Stimulated activated naive CD8-positive, alpha-beta T cell treated with anti-CD3 and anti-CD28 coated beads, Interleukin-15, Interleukin-2, amounts not matched to agents 100 ng/mL and 50 ng/mL, for 24 hours (primary cell): Measurements from ENCODE around the gene LUZP2.

Source experiments
- H3K27ac Mint-ChIP-seq: one replicate; pipeline ENCODE4 v1.8.0; 2021; ENCODE audit warnings: mild to moderate bottlenecking, mixed read lengths
- H3K27me3 Mint-ChIP-seq: one replicate; pipeline ENCODE4 v1.8.0; 2021; ENCODE audit warnings: mixed read lengths
- H3K36me3 Mint-ChIP-seq: one replicate; pipeline ENCODE4 v1.8.0; 2021; ENCODE audit warnings: low read depth, mixed read lengths
- H3K4me1 Mint-ChIP-seq: one replicate; pipeline ENCODE4 v1.8.0; 2021; ENCODE audit warnings: low read depth, mixed read lengths
- H3K4me3 Mint-ChIP-seq: one replicate; pipeline ENCODE4 v1.8.0; 2021; ENCODE audit warnings: mild to moderate bottlenecking, mixed read lengths
- H3K9me3 Mint-ChIP-seq: one replicate; pipeline ENCODE4 v1.8.0; 2021; ENCODE audit warnings: mixed read lengths

LUZP2 gene

DNA sequence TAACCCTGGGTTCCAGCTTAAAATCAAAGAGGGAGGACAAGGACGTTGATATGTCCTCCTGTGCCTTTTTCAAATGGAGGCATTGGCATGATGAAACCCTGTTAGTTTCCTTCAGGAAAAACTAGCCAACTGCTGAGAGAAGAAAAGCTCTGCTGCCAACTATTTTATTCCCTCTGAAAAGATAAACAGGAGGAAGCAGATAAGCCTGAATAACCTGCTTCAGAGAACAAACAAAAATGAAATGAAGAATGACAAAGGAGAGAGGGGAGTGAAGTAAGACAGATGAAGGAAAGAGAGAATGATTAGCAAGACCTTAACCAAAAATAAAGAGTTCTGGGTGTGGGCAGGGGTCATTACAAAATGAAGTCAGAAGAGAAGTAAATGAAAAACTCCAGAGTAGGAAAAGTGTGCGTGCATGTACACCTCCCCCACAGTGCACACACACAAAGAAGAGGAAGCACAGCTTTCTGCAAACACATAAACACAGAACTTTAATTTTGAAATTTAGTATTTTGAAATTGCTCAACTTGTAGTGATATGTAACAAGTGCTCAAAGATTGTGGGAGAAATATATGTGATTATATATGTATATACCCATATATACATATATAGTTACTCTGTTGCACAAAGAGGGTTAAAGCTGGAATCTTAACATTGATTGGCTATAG is 332.2 kb downstream of the LUZP2 start:
- Mint-ChIP-seq H3K27ac (no peak overlapping the region), H3K4me1 (no peaks in the 10 kb centered on the region), H3K27me3 (no peaks in the 10 kb centered on the region), H3K36me3 (no peaks in the 10 kb centered on the region), H3K9me3 (peaks cover 8% of the 10 kb centered on the region), H3K4me3 (no peak overlapping the region)

- H3K9me3 Mint-ChIP-seq, result peaks cover 8% of the 10 kb centered on the region
- no peaks in the 10 kb centered on the region for H3K36me3 Mint-ChIP-seq
- no peaks in the 10 kb centered on the region for H3K27me3 Mint-ChIP-seq
- H3K4me1 Mint-ChIP-seq, result no peaks in the 10 kb centered on the region
- no peak overlapping the region for H3K4me3 Mint-ChIP-seq
- no peak overlapping the region for H3K27ac Mint-ChIP-seq
These were observed 336.7 kb downstream of the LUZP2 start for GRCh38 chr11:24833573-24833972.

DNA sequence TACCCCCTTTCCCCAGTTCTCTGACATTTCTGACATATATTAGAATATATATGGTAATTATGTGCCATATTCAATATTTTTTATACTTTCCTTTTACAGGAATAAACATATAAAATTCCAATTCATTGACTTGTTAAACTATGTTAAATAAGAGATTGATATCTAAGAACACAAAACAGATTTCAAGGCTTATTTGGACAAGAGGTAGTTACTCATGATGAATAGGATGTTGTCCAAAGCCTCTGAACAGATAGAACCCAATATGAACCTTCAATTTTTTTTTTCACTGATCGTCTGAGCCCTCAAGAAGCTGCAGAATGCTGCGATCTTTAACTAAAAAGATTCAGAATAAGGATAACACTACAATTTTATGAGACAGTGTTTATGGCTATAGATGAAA is 340.3 kb downstream of the LUZP2 start:
- H3K27me3 Mint-ChIP-seq, result no peaks in the 10 kb centered on the region
- H3K27ac Mint-ChIP-seq, result no peak overlapping the region
- no peaks in the 10 kb centered on the region for H3K9me3 Mint-ChIP-seq
- no peaks in the 10 kb centered on the region for H3K36me3 Mint-ChIP-seq
- H3K4me1 Mint-ChIP-seq, result no peaks in the 10 kb centered on the region
- H3K4me3 Mint-ChIP-seq, result no peak overlapping the region

DNA sequence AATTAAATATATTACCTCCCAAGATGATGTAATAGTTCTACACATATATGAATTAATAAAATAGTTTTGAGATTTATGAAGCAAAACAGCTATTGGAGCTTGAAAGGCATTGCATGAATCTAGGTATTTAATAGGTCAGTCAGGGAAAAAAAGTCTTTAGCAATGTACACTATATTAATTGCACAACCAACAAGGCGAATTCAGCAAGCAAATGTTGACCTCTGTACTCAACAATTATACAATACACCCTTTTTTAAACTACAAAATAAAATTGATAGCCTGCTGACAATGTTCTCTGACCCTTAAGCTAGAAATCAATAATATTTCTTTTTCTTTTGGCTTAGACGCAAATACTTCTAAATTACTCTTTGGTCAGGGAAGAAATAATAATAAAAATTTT is 345.5 kb downstream of the LUZP2 start:
- no peak overlapping the region for H3K27ac Mint-ChIP-seq
- H3K27me3 Mint-ChIP-seq, result no peaks in the 10 kb centered on the region
- peaks cover 9% of the 10 kb centered on the region for H3K9me3 Mint-ChIP-seq
- no peak overlapping the region for H3K4me3 Mint-ChIP-seq
- no peaks in the 10 kb centered on the region for H3K36me3 Mint-ChIP-seq
- no peaks in the 10 kb centered on the region for H3K4me1 Mint-ChIP-seq

- Mint-ChIP-seq H3K4me3 (no peak overlapping the region), H3K27me3 (no peaks in the 10 kb centered on the region), H3K36me3 (no peaks in the 10 kb centered on the region), H3K27ac (no peak overlapping the region), H3K4me1 (no peaks in the 10 kb centered on the region), H3K9me3 (peaks cover 16% of the 10 kb centered on the region)
These were observed 347.6 kb downstream of the LUZP2 start for GRCh38 chr11:24844406-24844805.

- Mint-ChIP-seq H3K27ac (no peak overlapping the region), H3K4me1 (no peaks in the 10 kb centered on the region), H3K27me3 (no peaks in the 10 kb centered on the region), H3K9me3 (peaks cover 16% of the 10 kb centered on the region), H3K36me3 (no peaks in the 10 kb centered on the region), H3K4me3 (no peak overlapping the region)
These were observed 352.0 kb downstream of the LUZP2 start for GRCh38 chr11:24848857-24849256.

- no peak overlapping the region for H3K4me3 Mint-ChIP-seq
- H3K4me1 Mint-ChIP-seq, result no peaks in the 10 kb centered on the region
- no peaks in the 10 kb centered on the region for H3K27me3 Mint-ChIP-seq
- no peaks in the 10 kb centered on the region for H3K36me3 Mint-ChIP-seq
- no peak overlapping the region for H3K27ac Mint-ChIP-seq
- peaks cover 7% of the 10 kb centered on the region for H3K9me3 Mint-ChIP-seq
These were observed 359.1 kb downstream of the LUZP2 start for GRCh38 chr11:24855951-24856350.

GRCh38 chr11:24859801-24860300 is 363.0 kb downstream of the LUZP2 start:
- H3K4me3 Mint-ChIP-seq, result no peak overlapping the region
- peaks cover 18% of the 10 kb centered on the region for H3K9me3 Mint-ChIP-seq
- H3K27me3 Mint-ChIP-seq, result no peaks in the 10 kb centered on the region
- no peaks in the 10 kb centered on the region for H3K4me1 Mint-ChIP-seq
- no peaks in the 10 kb centered on the region for H3K36me3 Mint-ChIP-seq
- no peak overlapping the region for H3K27ac Mint-ChIP-seq

GRCh38 chr11:24861440-24861839 is 364.6 kb downstream of the LUZP2 start:
- Mint-ChIP-seq H3K9me3 (peaks cover 18% of the 10 kb centered on the region), H3K4me1 (no peaks in the 10 kb centered on the region), H3K27ac (no peak overlapping the region), H3K4me3 (no peak overlapping the region), H3K27me3 (no peaks in the 10 kb centered on the region), H3K36me3 (no peaks in the 10 kb centered on the region)

DNA sequence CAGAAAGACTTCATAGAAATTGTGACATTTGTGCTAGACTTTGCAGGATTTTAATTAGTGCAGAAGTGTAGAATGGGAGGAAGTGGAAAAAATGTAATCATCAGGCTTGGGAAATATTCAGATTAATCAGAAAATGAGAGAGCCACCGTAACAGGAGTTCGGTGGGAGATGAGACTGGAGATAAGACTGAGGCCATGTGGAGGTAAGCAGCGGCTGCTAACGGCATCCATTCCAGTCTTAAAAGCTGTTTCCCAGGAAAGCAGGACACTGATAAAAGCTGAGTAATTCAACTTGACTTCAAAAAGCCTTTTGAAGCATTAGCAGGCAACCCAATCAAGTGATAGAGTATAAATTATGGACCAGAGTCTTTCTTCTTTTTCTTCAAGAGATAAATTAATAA is 369.9 kb downstream of the LUZP2 start:
- no peaks in the 10 kb centered on the region for H3K27me3 Mint-ChIP-seq
- no peak overlapping the region for H3K4me3 Mint-ChIP-seq
- no peaks in the 10 kb centered on the region for H3K36me3 Mint-ChIP-seq
- H3K27ac Mint-ChIP-seq, result no peak overlapping the region
- no peaks in the 10 kb centered on the region for H3K4me1 Mint-ChIP-seq
- peaks cover 8% of the 10 kb centered on the region for H3K9me3 Mint-ChIP-seq

DNA sequence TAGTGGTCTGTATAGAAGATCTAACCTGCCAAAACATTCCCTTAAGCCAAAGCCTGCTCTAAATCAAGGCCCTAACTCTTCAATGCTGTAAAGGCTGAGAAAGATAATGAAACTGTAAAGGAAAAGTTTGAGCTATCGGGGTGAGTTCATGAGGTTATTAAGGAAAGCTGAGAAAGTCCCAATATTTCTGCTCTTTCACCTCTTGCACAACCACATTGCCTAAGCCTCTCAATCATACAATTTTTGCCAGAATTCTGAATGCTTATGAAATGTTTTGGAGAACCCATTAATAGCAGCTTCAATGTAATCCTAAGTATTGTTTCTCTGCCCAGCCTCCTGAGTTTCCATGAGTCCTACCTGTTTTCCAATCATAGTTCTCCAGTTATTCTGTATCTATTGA is 373.2 kb downstream of the LUZP2 start:
- H3K4me3 Mint-ChIP-seq, result no peak overlapping the region
- H3K36me3 Mint-ChIP-seq, result no peaks in the 10 kb centered on the region
- H3K4me1 Mint-ChIP-seq, result no peaks in the 10 kb centered on the region
- H3K9me3 Mint-ChIP-seq, result no peaks in the 10 kb centered on the region
- H3K27ac Mint-ChIP-seq, result no peak overlapping the region
- H3K27me3 Mint-ChIP-seq, result no peaks in the 10 kb centered on the region

DNA sequence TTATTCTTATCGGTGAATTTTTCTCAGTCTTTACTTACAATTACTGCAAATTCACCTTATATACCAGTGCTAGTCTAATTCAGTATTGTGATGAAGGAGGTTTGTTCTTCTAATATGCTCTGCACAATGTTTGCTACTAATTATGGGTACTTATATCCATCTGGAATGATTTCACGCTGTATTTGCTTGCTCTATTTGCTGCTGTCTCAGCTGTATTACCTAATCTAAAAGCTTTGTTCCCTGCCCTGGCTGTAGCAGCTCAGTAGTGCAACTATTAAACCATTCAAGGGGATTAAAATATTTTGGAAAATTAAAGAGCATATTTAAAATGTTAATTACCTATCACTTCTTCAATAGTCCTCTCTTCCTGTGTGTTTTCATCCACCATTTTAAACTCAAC is 375.3 kb downstream of the LUZP2 start:
- Mint-ChIP-seq H3K36me3 (no peaks in the 10 kb centered on the region), H3K4me3 (no peak overlapping the region), H3K27ac (no peak overlapping the region), H3K9me3 (no peaks in the 10 kb centered on the region), H3K27me3 (no peaks in the 10 kb centered on the region), H3K4me1 (no peaks in the 10 kb centered on the region)

- Mint-ChIP-seq H3K4me3 (no peak overlapping the region), H3K27ac (no peak overlapping the region), H3K27me3 (no peaks in the 10 kb centered on the region), H3K36me3 (no peaks in the 10 kb centered on the region), H3K9me3 (peaks cover 3% of the 10 kb centered on the region), H3K4me1 (no peaks in the 10 kb centered on the region)
These were observed 375.9 kb downstream of the LUZP2 start for GRCh38 chr11:24872651-24873311.

DNA sequence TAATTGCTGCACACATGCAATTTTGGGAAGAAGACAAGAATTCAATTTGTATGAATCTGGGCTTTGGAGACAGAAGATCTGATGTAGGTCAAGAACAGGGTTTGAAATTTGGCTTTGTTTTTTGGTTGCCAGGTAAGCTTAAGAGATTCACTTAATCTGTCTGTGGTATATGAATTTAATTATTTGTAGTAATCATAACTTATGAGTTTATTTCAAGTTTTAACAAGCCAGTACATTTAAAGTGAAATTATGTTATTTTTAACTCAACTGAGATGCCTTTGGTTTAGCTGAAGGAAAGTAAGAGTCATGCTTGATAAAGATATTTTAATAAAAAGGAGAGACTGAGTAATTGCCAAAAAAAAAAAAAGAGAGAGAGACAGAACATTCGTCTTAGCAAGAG is 384.1 kb downstream of the LUZP2 start:
- Mint-ChIP-seq H3K4me3 (no peak overlapping the region), H3K9me3 (peaks cover 20% of the 10 kb centered on the region), H3K4me1 (no peaks in the 10 kb centered on the region), H3K27ac (no peak overlapping the region), H3K36me3 (no peaks in the 10 kb centered on the region), H3K27me3 (no peaks in the 10 kb centered on the region)

GRCh38 chr11:24885580-24886173 is 388.8 kb downstream of the LUZP2 start:
- H3K4me1 Mint-ChIP-seq, result no peaks in the 10 kb centered on the region
- no peaks in the 10 kb centered on the region for H3K36me3 Mint-ChIP-seq
- peaks cover 12% of the 10 kb centered on the region for H3K9me3 Mint-ChIP-seq
- H3K27me3 Mint-ChIP-seq, result no peaks in the 10 kb centered on the region
- no peak overlapping the region for H3K4me3 Mint-ChIP-seq
- H3K27ac Mint-ChIP-seq, result no peak overlapping the region
